ENCODE results near the gene PRKCSH. TPM values are rescaled to one million over a fixed set of nuclear protein-coding genes. Genes with fewer than 3 reads are reported as not detected.

PRKCSH gene
- total and polyA plus RNA-seq, 2 donors (not counting 1 experiment from before 2014, with no cell fraction given) = 259 to 402 TPM

DNA sequence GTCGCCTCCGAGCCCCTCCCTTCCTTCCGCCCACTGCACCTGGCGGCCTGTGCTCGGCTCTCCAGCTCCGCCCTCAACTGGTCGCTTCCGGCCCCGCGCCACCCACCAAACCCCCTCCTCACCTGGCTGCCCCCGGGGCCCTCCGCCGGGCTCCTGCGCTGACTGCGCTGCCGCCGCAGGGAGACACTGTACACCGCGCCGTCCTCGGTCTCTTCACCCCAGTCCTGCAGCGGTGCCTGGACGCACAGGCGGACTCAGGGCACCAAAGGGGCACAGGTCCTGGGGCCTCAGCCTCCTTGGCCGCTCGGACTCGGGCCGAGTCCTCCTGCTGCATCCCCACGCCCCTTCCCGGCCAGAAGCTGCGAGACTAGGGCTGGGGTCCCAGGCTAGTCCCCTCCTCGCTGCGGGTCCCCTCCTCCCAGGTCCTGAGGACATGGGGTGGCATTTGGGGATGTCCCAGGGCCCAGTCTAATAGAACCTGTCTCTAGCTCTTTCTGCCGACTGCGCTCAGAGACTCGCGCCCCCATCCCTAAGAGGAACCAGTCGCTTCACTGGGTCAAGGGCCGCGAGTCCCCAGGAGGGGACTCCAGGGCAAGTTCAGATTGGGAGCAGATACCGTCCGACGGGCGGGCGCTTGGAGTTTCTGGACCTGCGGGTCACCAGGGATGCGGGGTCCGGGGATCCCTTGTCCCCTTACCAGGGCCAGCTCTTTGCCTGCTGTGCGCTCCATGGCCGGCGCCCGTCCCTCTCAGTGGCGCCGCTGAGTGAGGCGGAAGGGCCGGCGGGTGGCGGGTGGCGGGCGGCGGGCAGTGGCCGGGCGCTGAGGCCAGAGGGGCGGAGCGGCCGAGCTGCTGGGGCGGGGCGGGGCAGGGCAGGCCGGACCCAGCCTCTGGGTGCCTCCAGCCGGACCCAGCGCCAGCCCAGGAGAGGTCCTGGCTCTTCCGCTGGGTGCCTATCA, 16.6 kb upstream of the PRKCSH start, which contains the start of gene RGL3:
Gene RGL3, minus strand, starts transcription at position 766 of the 958 bp plus-strand sequence. Its CDS starts 36 bp downstream, at position 730.
- H3K4me2 ChIP-seq (replicated peaks; ENCODE audit: low read depth, low read length, poor library complexity, severe bottlenecking) = peak within 1 kb of the TSS; percentile 95
- Mint-ChIP-seq H3K9me3 (ENCODE audit: insufficient read depth) (no peaks in the 10 kb centered on the region), H3K27me3 (peaks cover 18% of the 10 kb centered on the region), H3K4me1 (peaks cover 50% of the 10 kb centered on the region), H3K4me3 (peak within 1 kb of the TSS; percentile 81), H3K27ac (no peak within 1 kb of the TSS)
- ChIA-PET CTCF (interaction anchor here (0.6 to 5.4 kb wide), 6 partner anchors 13 to 38 kb away, joined by 3 to 41 read pairs (median 5); partner anchors contain the start of genes EPOR and ODAD3), POLR2A (interaction anchor here (0.7 to 1.8 kb wide), 3 partner anchors 37 to 49 kb away, joined by 3 to 4 read pairs (median 3); no protein-coding TSS in a partner anchor)
- no peaks in the 10 kb centered on the region for H3K36me3 ChIP-seq (replicated peaks in 1 of 2; ENCODE audit: control extremely low read depth in 1 of 2, control insufficient read depth in 1 of 2, extremely low read depth in 1 of 2, insufficient read depth in 2 of 2, low read length in 1 of 2)
- DNase-seq (peak; percentile 65), ATAC-seq (ENCODE audit: low read depth) (no peak)
- intact Hi-C loops (cut with micrococcal nuclease) = no loop called here
- H3K4me3 ChIP-seq (ENCODE audit: control extremely low read depth in 1 of 5, extremely low read depth in 1 of 5, insufficient read depth in 1 of 5, low read depth in 2 of 5, low read length in 4 of 5) = peak within 1 kb of the TSS in 4 of 5 experiments; percentile 41 to 49 (median 44)
- peaks cover 0 to 50% (median 24%) of the 10 kb centered on the region in 4 experiments for H3K27me3 ChIP-seq (replicated peaks in 1 of 4; ENCODE audit: control extremely low read depth in 1 of 4, control insufficient read depth in 3 of 4, insufficient read depth in 4 of 4, low read length in 3 of 4)
- WGBS (ENCODE audit: insufficient coverage) = 5% methylated on average over 69 of the region's 72 CpGs
- no peak for TF ChIP-seq EZH2 (IDR thresholded peaks at IDR 0.05; ENCODE audit: borderline replicate concordance, insufficient read depth, low read depth, low read length, poor library complexity, severe bottlenecking)
- TF ChIP-seq, protein P1, sequence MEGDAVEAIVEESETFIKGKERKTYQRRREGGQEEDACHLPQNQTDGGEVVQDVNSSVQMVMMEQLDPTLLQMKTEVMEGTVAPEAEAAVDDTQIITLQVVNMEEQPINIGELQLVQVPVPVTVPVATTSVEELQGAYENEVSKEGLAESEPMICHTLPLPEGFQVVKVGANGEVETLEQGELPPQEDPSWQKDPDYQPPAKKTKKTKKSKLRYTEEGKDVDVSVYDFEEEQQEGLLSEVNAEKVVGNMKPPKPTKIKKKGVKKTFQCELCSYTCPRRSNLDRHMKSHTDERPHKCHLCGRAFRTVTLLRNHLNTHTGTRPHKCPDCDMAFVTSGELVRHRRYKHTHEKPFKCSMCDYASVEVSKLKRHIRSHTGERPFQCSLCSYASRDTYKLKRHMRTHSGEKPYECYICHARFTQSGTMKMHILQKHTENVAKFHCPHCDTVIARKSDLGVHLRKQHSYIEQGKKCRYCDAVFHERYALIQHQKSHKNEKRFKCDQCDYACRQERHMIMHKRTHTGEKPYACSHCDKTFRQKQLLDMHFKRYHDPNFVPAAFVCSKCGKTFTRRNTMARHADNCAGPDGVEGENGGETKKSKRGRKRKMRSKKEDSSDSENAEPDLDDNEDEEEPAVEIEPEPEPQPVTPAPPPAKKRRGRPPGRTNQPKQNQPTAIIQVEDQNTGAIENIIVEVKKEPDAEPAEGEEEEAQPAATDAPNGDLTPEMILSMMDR (IDR thresholded peaks at IDR 0.05) = no peak
- H3K27ac ChIP-seq (ENCODE audit: low read length in 2 of 2) = no peak within 1 kb of the TSS
- no peaks in the 10 kb centered on the region for H4K20me1 ChIP-seq (ENCODE audit: control insufficient read depth, insufficient read depth, low read length, poor library complexity, severe bottlenecking)
- no peaks in the 10 kb centered on the region for H3K79me2 ChIP-seq (ENCODE audit: control insufficient read depth, insufficient read depth, low read length)
- peak within 1 kb of the TSS; percentile 65 for H3K9ac ChIP-seq (ENCODE audit: low read length)
- peaks cover 54 to 58% of the 10 kb centered on the region in 2 donors for H3K4me1 ChIP-seq (ENCODE audit: control insufficient read depth in 2 of 2, insufficient read depth in 2 of 2, low read length in 2 of 2)
- H3K9me3 ChIP-seq (ENCODE audit: control extremely low read depth in 1 of 3, control insufficient read depth in 2 of 3, insufficient read depth in 1 of 3, low read length in 2 of 3) = peaks cover 0 to 38% (median 0%) of the 10 kb centered on the region in 3 donors
- peak within 1 kb of the TSS; percentile 68 for H2AFZ ChIP-seq (ENCODE audit: insufficient read depth, low read depth, low read length, poor library complexity, severe bottlenecking)
